ENCODE measurements around the gene KCNA10. TPM values are rescaled to one million over a fixed set of nuclear protein-coding genes. Genes with fewer than 3 reads are reported as not detected.

KCNA10 gene
- polyA plus RNA-seq, 4 donors: not detected

- no peak for DNase-seq (ENCODE audit: low read depth in 4 of 4, low spot score in 2 of 4)
Measured at GRCh38 chr1:110502402-110503151, 16.4 kb downstream of the KCNA10 start.

- no peak for DNase-seq (ENCODE audit: low read depth in 4 of 4, low spot score in 2 of 4)
Measured at GRCh38 chr1:110501488-110502132, 17.4 kb downstream of the KCNA10 start.

- DNase-seq (ENCODE audit: low read depth in 4 of 4, low spot score in 2 of 4): no peak
Measured at GRCh38 chr1:110498270-110498669, 20.7 kb downstream of the KCNA10 start.

- peak; percentile 23 to 68 (median 52) for DNase-seq (ENCODE audit: low read depth in 4 of 4, low spot score in 2 of 4)
Measured at GRCh38 chr1:110495926-110496600, 22.9 kb downstream of the KCNA10 start.

GRCh38 chr1:110494522-110495406 lies 24.2 kb downstream of the KCNA10 start:
- DNase-seq (ENCODE audit: low read depth in 4 of 4, low spot score in 2 of 4): no peak

- DNase-seq (ENCODE audit: low read depth in 4 of 4, low spot score in 2 of 4): no peak
Measured at GRCh38 chr1:110494036-110494435, 24.9 kb downstream of the KCNA10 start.

GRCh38 chr1:110493059-110493699 lies 25.8 kb downstream of the KCNA10 start:
- DNase-seq (ENCODE audit: low read depth in 4 of 4, low spot score in 2 of 4): no peak

GRCh38 chr1:110492573-110492972 lies 26.4 kb downstream of the KCNA10 start:
- DNase-seq (ENCODE audit: low read depth in 4 of 4, low spot score in 2 of 4): no peak

- no peak for DNase-seq (ENCODE audit: low read depth in 4 of 4, low spot score in 2 of 4)
Measured at GRCh38 chr1:110490791-110491451, 28.1 kb downstream of the KCNA10 start.

GRCh38 chr1:110489973-110490542 lies 28.9 kb downstream of the KCNA10 start:
- DNase-seq (ENCODE audit: low read depth in 4 of 4, low spot score in 2 of 4): no peak

GRCh38 chr1:110489406-110489805 lies 29.6 kb downstream of the KCNA10 start:
- no peak for DNase-seq (ENCODE audit: low read depth in 4 of 4, low spot score in 2 of 4)

GRCh38 chr1:110488867-110489266 lies 30.1 kb downstream of the KCNA10 start:
- no peak for DNase-seq (ENCODE audit: low read depth in 4 of 4, low spot score in 2 of 4)

GRCh38 chr1:110488161-110488560 lies 30.8 kb downstream of the KCNA10 start:
- DNase-seq (ENCODE audit: low read depth in 4 of 4, low spot score in 2 of 4): no peak

- DNase-seq (ENCODE audit: low read depth in 4 of 4, low spot score in 2 of 4): no peak
Measured at GRCh38 chr1:110487726-110488125, 31.2 kb downstream of the KCNA10 start.

GRCh38 chr1:110485725-110486124 lies 33.2 kb downstream of the KCNA10 start:
- no peak for DNase-seq (ENCODE audit: low read depth in 4 of 4, low spot score in 2 of 4)

- DNase-seq (ENCODE audit: low read depth in 4 of 4, low spot score in 2 of 4): no peak
Measured at GRCh38 chr1:110484801-110485200, 34.2 kb downstream of the KCNA10 start.

- DNase-seq (ENCODE audit: low read depth in 4 of 4, low spot score in 2 of 4): no peak
Measured at GRCh38 chr1:110483308-110483685, 35.7 kb downstream of the KCNA10 start.

GRCh38 chr1:110482662-110483307 lies 36.2 kb downstream of the KCNA10 start:
- no peak for DNase-seq (ENCODE audit: low read depth in 4 of 4, low spot score in 2 of 4)
